ENCODE results near the gene KCNQ5.

Gene KCNQ5

DNA sequence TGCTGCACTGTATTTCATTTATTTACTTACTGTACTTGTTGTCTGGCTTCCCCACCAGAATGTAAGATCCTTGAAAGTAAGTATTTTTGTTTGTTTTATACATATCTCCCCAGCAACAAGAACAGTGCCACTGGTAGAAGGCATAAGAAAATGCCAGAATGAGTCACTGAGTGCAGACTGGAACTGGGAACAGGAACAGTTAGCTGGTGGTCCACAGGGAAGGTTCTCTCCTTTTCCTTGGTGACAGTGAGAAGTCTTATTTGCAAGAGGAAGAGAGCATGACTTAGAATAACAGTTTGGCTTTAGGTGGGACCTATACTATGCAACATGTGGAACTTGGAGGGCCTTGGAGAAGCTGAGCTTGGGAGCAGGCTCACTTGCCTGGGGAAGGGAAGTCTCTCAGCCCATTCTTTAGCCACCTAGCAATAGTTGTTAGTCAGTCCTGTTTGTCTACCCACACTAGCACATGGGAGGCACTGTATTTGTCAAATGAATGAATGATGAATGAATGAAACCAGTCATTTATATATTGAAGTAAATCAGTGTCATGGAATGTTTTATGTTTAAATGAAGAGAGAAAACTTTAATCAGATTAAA is 203.5 kb downstream of the KCNQ5 start:
- TF ChIP-seq, protein P1, sequence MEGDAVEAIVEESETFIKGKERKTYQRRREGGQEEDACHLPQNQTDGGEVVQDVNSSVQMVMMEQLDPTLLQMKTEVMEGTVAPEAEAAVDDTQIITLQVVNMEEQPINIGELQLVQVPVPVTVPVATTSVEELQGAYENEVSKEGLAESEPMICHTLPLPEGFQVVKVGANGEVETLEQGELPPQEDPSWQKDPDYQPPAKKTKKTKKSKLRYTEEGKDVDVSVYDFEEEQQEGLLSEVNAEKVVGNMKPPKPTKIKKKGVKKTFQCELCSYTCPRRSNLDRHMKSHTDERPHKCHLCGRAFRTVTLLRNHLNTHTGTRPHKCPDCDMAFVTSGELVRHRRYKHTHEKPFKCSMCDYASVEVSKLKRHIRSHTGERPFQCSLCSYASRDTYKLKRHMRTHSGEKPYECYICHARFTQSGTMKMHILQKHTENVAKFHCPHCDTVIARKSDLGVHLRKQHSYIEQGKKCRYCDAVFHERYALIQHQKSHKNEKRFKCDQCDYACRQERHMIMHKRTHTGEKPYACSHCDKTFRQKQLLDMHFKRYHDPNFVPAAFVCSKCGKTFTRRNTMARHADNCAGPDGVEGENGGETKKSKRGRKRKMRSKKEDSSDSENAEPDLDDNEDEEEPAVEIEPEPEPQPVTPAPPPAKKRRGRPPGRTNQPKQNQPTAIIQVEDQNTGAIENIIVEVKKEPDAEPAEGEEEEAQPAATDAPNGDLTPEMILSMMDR (IDR thresholded peaks at IDR 0.05; ENCODE audit: control insufficient read depth, extremely low read depth, insufficient read depth) = no peak

GRCh38 chr6:72826037-72826436 is 204.2 kb downstream of the KCNQ5 start:
- DNase-seq (ENCODE audit: low read depth) = no peak
- TF ChIP-seq, protein P1 (IDR thresholded peaks at IDR 0.05; ENCODE audit: control insufficient read depth, extremely low read depth, insufficient read depth) = no peak

More for the DNA sequence above, 203.5 kb downstream of the KCNQ5 start:
- H3K4me3 ChIP-seq (ENCODE audit: low read depth, low read length) = no peak overlapping the region
- no peak for DNase-seq (ENCODE audit: low read depth)

DNA sequence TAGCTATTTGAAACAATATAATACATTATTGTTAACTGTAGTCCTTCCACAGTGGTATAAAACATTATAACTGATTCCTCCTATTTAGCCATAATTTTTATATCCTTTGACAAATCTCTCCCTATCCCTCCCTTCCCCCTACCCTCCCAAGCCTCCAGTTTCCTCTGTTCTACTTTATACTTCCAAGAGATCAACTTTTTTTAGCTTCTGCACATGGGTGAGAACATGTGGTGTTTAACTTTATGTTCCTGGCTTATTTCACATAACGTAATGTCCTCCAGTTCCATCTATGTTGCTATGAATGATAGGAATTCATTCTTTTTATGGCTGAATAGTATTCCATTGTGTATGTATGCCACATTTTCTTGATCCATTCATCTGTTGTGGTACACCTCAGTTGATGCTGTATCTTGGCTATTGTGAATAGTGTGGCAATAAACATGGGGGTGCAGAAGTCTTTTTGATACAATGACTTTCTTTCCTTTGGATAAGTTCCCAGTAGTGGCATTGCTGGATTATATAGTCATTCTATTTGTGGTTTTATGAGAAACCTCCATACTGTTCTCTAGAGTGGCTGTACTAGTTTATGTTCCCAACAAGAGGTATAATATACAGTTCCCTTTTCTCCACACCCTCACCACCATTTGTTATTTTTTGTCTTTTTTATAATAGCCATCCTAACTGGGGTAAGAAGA is 205.0 kb downstream of the KCNQ5 start:
- TF ChIP-seq, protein P1 (IDR thresholded peaks at IDR 0.05; ENCODE audit: control insufficient read depth, extremely low read depth, insufficient read depth) = no peak
- DNase-seq (ENCODE audit: low read depth) = no peak
- no peak overlapping the region for H3K4me3 ChIP-seq (ENCODE audit: low read depth, low read length)

More at GRCh38 chr6:72826037-72826436, 204.2 kb downstream of the KCNQ5 start:
- H3K4me3 ChIP-seq (ENCODE audit: low read depth, low read length) = no peak overlapping the region

GRCh38 chr6:72828904-72829303 is 207.0 kb downstream of the KCNQ5 start:
- DNase-seq (ENCODE audit: low read depth) = no peak
- TF ChIP-seq, protein P1 (IDR thresholded peaks at IDR 0.05; ENCODE audit: control insufficient read depth, extremely low read depth, insufficient read depth) = no peak
- no peak overlapping the region for H3K4me3 ChIP-seq (ENCODE audit: low read depth, low read length)

DNA sequence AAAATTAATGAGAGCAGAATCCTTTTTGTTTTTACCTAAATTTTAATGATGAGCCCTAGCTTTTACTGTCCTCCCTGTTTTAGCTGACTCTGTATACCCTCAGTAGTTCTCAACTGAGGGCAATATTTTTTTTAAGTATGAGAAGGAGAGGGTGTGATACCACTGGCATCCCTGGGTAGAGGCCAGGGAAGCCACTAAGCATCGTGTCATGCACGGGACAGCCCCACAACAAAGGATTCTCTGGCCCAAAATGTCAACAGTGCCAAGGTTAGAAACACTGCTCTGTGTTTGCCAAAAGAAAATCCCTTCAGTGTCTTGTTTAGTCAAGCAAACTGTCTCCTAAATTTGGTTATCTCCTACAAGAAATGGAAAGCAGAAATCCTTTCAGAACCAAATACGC is 210.4 kb downstream of the KCNQ5 start:
- TF ChIP-seq, protein P1 (IDR thresholded peaks at IDR 0.05; ENCODE audit: control insufficient read depth, extremely low read depth, insufficient read depth) = no peak
- no peak for DNase-seq (ENCODE audit: low read depth)
- H3K4me3 ChIP-seq (ENCODE audit: low read depth, low read length) = no peak overlapping the region

GRCh38 chr6:72835749-72836148 is 213.9 kb downstream of the KCNQ5 start:
- DNase-seq (ENCODE audit: low read depth) = no peak
- no peak overlapping the region for H3K4me3 ChIP-seq (ENCODE audit: low read depth, low read length)
- TF ChIP-seq, protein P1 (IDR thresholded peaks at IDR 0.05; ENCODE audit: control insufficient read depth, extremely low read depth, insufficient read depth) = no peak
